ENCODE data around the gene PTPRG.

The PTPRG gene

GRCh38 chr3:62049033-62049432 lies 487.7 kb downstream of the PTPRG start:
- H3K27ac Mint-ChIP-seq, result no peak overlapping the region
- H3K9me3 Mint-ChIP-seq, result no peaks in the 10 kb centered on the region
- no peaks in the 10 kb centered on the region for H3K4me1 Mint-ChIP-seq
- ATAC-seq (ENCODE audit: low read depth), result no peak
- H3K36me3 Mint-ChIP-seq, result no peaks in the 10 kb centered on the region
- DNase-seq (ENCODE audit: low spot score in 2 of 2), result no peak
- no peaks in the 10 kb centered on the region for H3K27me3 Mint-ChIP-seq
- no peak overlapping the region for H3K4me3 Mint-ChIP-seq

GRCh38 chr3:62051506-62051905 lies 490.1 kb downstream of the PTPRG start:
- no peak for ATAC-seq (ENCODE audit: low read depth)
- H3K36me3 Mint-ChIP-seq, result no peaks in the 10 kb centered on the region
- H3K4me1 Mint-ChIP-seq, result no peaks in the 10 kb centered on the region
- H3K9me3 Mint-ChIP-seq, result no peaks in the 10 kb centered on the region
- DNase-seq (ENCODE audit: low spot score in 2 of 2), result no peak
- H3K27me3 Mint-ChIP-seq, result no peaks in the 10 kb centered on the region
- H3K27ac Mint-ChIP-seq, result no peak overlapping the region
- no peak overlapping the region for H3K4me3 Mint-ChIP-seq

GRCh38 chr3:62052331-62052730 lies 491.0 kb downstream of the PTPRG start:
- Mint-ChIP-seq H3K4me3 (no peak overlapping the region), H3K4me1 (no peaks in the 10 kb centered on the region), H3K9me3 (no peaks in the 10 kb centered on the region), H3K27ac (no peak overlapping the region), H3K27me3 (no peaks in the 10 kb centered on the region), H3K36me3 (no peaks in the 10 kb centered on the region)
- DNase-seq (ENCODE audit: low spot score in 2 of 2) (no peak), ATAC-seq (ENCODE audit: low read depth) (no peak)

DNA sequence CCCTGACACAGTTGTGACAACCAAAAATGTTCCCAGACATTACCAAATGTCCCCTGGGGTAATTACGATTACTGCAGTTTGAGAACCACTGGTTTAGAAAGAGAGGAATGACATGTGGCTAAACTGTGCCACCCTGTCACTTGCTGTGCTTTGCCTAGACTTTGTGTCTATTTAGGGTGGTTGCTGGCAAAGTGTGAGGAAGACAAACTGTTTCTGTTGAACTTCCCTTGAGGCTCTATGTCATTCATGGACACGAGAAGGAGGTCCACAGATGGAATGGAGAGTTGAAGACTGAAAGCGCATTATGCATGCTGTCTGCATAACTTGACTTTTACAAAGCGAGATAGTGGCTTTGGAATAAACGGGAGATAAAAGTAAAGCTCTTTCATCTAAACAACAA lies 495.3 kb downstream of the PTPRG start:
- Mint-ChIP-seq H3K4me3 (no peak overlapping the region), H3K27me3 (no peaks in the 10 kb centered on the region), H3K9me3 (no peaks in the 10 kb centered on the region), H3K4me1 (no peaks in the 10 kb centered on the region), H3K36me3 (peaks cover 3% of the 10 kb centered on the region), H3K27ac (no peak overlapping the region)
- DNase-seq (ENCODE audit: low spot score in 2 of 2), result no peak
- no peak for ATAC-seq (ENCODE audit: low read depth)

- H3K9me3 Mint-ChIP-seq, result no peaks in the 10 kb centered on the region
- ATAC-seq (ENCODE audit: low read depth), result no peak
Measured at GRCh38 chr3:62057339-62058047, 496.1 kb downstream of the PTPRG start.

DNA sequence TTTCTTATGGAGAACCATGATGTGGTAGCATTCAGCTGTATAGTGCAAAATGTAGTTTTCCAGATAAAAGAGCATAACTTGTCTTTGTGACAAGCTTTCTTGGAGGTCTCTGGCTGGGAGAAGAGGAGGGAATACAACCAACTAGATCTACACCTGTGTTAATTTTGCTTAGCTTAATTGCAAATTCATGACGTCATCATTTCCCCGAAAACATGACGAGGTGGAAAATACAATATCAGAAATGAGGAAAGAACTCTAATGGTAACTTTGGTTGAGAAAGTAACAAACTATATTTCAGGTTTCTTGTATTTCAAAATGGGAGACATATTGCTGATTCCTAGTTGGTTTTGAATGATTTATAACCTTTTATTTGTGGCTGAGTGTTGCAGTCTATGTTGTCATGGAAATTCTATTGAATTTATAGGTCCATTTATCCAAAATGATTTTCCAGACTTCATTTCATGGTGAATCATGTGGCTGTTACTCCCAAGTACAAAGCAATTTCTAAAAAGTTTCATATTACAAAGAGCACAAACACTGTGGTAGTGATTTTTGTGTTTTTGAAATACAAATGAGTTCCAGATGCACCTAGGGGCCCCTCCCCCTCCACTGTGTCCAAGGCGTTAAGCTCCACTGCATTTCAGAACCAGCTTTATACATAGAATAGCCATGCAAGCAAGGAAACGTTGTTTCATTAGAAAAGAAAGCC lies 504.8 kb downstream of the PTPRG start:
- no peaks in the 10 kb centered on the region for H3K4me1 Mint-ChIP-seq
- ATAC-seq (ENCODE audit: low read depth) (no peak), DNase-seq (ENCODE audit: low spot score in 2 of 2) (no peak)
- H3K27me3 Mint-ChIP-seq, result no peaks in the 10 kb centered on the region
- no peak overlapping the region for H3K27ac Mint-ChIP-seq
- H3K9me3 Mint-ChIP-seq, result peaks cover 1% of the 10 kb centered on the region
- no peaks in the 10 kb centered on the region for H3K36me3 Mint-ChIP-seq
- H3K4me3 Mint-ChIP-seq, result no peak overlapping the region

More at GRCh38 chr3:62057339-62058047, 496.1 kb downstream of the PTPRG start:
- H3K36me3 Mint-ChIP-seq, result peaks cover 3% of the 10 kb centered on the region
- H3K4me3 Mint-ChIP-seq, result no peak overlapping the region
- no peak overlapping the region for H3K27ac Mint-ChIP-seq
- no peaks in the 10 kb centered on the region for H3K27me3 Mint-ChIP-seq
- H3K4me1 Mint-ChIP-seq, result no peaks in the 10 kb centered on the region
- DNase-seq (ENCODE audit: low spot score in 2 of 2), result no peak

DNA sequence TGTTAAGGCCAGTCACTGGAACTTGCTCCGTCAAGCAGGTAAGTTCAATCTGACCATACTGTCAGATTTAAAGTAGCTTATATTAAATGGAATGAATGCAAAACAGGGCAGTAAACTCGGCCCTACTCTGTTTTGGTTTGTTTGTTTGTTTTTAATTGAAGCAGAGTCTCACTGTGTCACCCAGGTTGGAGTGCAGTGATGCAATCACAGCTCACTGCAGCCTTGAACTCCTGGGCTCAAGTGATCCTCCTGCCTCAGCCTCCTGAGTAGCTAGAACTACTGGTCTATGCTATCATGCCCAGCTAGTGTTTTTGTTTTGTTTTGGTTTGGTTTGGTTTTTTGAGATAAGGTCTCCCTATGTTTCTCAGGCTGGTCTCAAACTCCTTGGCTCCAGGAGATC lies 507.0 kb downstream of the PTPRG start:
- no peak for DNase-seq (ENCODE audit: low spot score in 2 of 2)

DNA sequence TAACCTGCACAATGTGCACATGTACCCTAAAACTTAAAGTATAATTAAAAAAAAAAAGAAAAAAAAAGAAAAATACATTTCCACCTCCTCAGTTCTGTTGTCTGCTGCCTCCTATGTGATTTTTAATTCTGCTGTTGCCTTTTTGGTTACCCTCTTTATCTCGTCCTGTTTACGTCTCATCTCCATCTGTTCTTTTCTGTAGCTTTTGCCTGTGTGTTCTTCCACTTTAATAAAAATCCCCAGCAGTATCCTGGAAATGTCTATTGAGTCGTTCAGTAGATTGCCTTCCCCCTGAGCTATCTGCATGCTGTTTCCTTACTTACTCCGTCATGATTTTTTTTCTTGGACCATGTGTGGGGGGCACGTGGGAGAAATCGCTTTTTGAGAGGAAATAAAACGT lies 509.5 kb downstream of the PTPRG start:
- Mint-ChIP-seq H3K9me3 (no peaks in the 10 kb centered on the region), H3K4me3 (no peak overlapping the region), H3K36me3 (no peaks in the 10 kb centered on the region), H3K27me3 (no peaks in the 10 kb centered on the region), H3K27ac (no peak overlapping the region), H3K4me1 (no peaks in the 10 kb centered on the region)
- DNase-seq (ENCODE audit: low spot score in 2 of 2) (no peak), ATAC-seq (ENCODE audit: low read depth) (no peak)

More for the DNA sequence above, 507.0 kb downstream of the PTPRG start:
- H3K9me3 Mint-ChIP-seq, result peaks cover 1% of the 10 kb centered on the region
- no peak overlapping the region for H3K27ac Mint-ChIP-seq
- H3K4me3 Mint-ChIP-seq, result no peak overlapping the region
- no peaks in the 10 kb centered on the region for H3K27me3 Mint-ChIP-seq
- ATAC-seq (ENCODE audit: low read depth), result no peak
- H3K4me1 Mint-ChIP-seq, result no peaks in the 10 kb centered on the region
- no peaks in the 10 kb centered on the region for H3K36me3 Mint-ChIP-seq

DNA sequence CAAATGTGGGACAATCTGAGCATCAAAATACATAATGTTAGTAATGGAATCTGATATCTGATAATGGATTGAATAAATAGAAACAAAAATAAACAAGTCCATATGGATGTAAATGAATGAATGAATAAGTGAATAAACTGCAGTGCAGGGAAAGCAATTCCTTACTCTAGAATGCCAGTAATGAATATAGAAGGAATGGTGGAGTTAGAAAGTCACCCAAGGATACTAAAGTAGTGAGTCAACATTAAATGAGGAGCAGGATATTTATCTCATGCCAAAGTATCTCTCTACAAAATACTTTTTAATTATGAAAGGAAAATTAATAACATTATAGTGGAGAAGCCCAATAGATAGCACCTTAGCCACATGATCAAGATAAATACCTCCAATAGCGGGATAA lies 511.7 kb downstream of the PTPRG start:
- Mint-ChIP-seq H3K36me3 (no peaks in the 10 kb centered on the region), H3K9me3 (no peaks in the 10 kb centered on the region), H3K4me1 (no peaks in the 10 kb centered on the region), H3K27ac (no peak overlapping the region), H3K27me3 (no peaks in the 10 kb centered on the region), H3K4me3 (no peak overlapping the region)
- ATAC-seq (ENCODE audit: low read depth), result no peak
- DNase-seq (ENCODE audit: low spot score in 2 of 2), result no peak

GRCh38 chr3:62084558-62084957 lies 523.2 kb downstream of the PTPRG start:
- Mint-ChIP-seq H3K27me3 (no peaks in the 10 kb centered on the region), H3K27ac (no peak overlapping the region), H3K4me3 (no peak overlapping the region), H3K9me3 (no peaks in the 10 kb centered on the region), H3K4me1 (no peaks in the 10 kb centered on the region), H3K36me3 (no peaks in the 10 kb centered on the region)
- no peak for ATAC-seq (ENCODE audit: low read depth)
- no peak for DNase-seq (ENCODE audit: low spot score in 2 of 2)

- Mint-ChIP-seq H3K4me1 (no peaks in the 10 kb centered on the region), H3K4me3 (no peak overlapping the region), H3K9me3 (no peaks in the 10 kb centered on the region), H3K27ac (no peak overlapping the region), H3K27me3 (no peaks in the 10 kb centered on the region), H3K36me3 (no peaks in the 10 kb centered on the region)
- DNase-seq (ENCODE audit: low spot score in 2 of 2), result no peak
- no peak for ATAC-seq (ENCODE audit: low read depth)
Measured at GRCh38 chr3:62088472-62089104, 527.2 kb downstream of the PTPRG start.

- Mint-ChIP-seq H3K27ac (no peak overlapping the region), H3K36me3 (no peaks in the 10 kb centered on the region), H3K9me3 (no peaks in the 10 kb centered on the region), H3K27me3 (no peaks in the 10 kb centered on the region), H3K4me1 (no peaks in the 10 kb centered on the region), H3K4me3 (no peak overlapping the region)
- ATAC-seq (ENCODE audit: low read depth) (no peak), DNase-seq (ENCODE audit: low spot score in 2 of 2) (no peak)
Measured at GRCh38 chr3:62090066-62090465, 528.7 kb downstream of the PTPRG start.

DNA sequence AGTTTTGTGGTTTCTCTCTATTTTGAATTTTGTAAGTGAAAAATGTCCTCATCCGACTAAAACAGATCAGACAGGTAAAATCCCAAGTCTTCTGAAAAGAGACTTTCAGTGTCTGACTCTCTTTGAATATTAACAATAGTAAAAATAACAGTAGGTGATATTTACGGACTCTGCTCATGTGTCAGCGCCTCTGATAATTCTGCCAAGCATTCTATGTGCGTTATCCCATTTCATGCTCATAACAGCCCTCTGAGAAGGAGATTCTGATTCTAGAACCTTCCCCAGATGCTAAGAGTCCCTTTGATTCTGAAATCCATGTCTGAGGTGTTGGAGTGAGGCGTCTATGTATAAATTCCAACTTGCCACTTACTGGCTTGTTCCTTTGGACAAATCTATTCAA lies 529.1 kb downstream of the PTPRG start:
- ATAC-seq (ENCODE audit: low read depth) (no peak), DNase-seq (ENCODE audit: low spot score in 2 of 2) (no peak)
- no peaks in the 10 kb centered on the region for H3K9me3 Mint-ChIP-seq
- H3K4me1 Mint-ChIP-seq, result no peaks in the 10 kb centered on the region
- no peaks in the 10 kb centered on the region for H3K36me3 Mint-ChIP-seq
- no peaks in the 10 kb centered on the region for H3K27me3 Mint-ChIP-seq
- no peak overlapping the region for H3K4me3 Mint-ChIP-seq
- H3K27ac Mint-ChIP-seq, result no peak overlapping the region

GRCh38 chr3:62093025-62093424 lies 531.7 kb downstream of the PTPRG start:
- no peaks in the 10 kb centered on the region for H3K36me3 Mint-ChIP-seq
- ATAC-seq (ENCODE audit: low read depth) (no peak), DNase-seq (ENCODE audit: low spot score in 2 of 2) (no peak)
- peaks cover 2% of the 10 kb centered on the region for H3K27me3 Mint-ChIP-seq
- no peak overlapping the region for H3K27ac Mint-ChIP-seq
- H3K9me3 Mint-ChIP-seq, result no peaks in the 10 kb centered on the region
- H3K4me1 Mint-ChIP-seq, result no peaks in the 10 kb centered on the region
- H3K4me3 Mint-ChIP-seq, result no peak overlapping the region
